Karpas-422 (cell line): Measurements from ENCODE around the gene MAMDC2. TPM values are rescaled to one million over a fixed set of nuclear protein-coding genes. Genes with fewer than 3 reads are reported as not detected.

Experiments used
- DNase-seq: peaks from one replicate; pipeline ENCODE4 v3.0.0-alpha.2; 2015
- H2AFZ ChIP-seq: fragments of 200-600 bp; sonication (generic); 2 replicates; pipeline ENCODE4 v1.6.1; 2014; ENCODE audit warnings: antibody characterized with exemption, low read length, mixed read lengths
- H3K27ac ChIP-seq: fragments of 200-600 bp; sonication (generic); 2 replicates; pipeline ENCODE4 v1.5.1; 2014; ENCODE audit warnings: mild to moderate bottlenecking, low read length, moderate library complexity
- H3K27me3 ChIP-seq: fragments of 200-600 bp; sonication (generic); 2 replicates; pipeline ENCODE4 v1.6.1; 2014; ENCODE audit warnings: low read length, mixed read lengths
- H3K36me3 ChIP-seq: fragments of 200-600 bp; sonication (generic); 2 replicates; pipeline ENCODE4 v1.6.1; 2014; ENCODE audit warnings: low read length, mixed read lengths; ENCODE audit not compliant: insufficient read depth
- H3K4me1 ChIP-seq: fragments of 200-600 bp; sonication (generic); 2 replicates; pipeline ENCODE4 v1.6.1; 2014; ENCODE audit warnings: mild to moderate bottlenecking, low read length, mixed read lengths
- H3K4me2 ChIP-seq: fragments of 200-600 bp; sonication (generic); 2 replicates; pipeline ENCODE4 v1.6.1; 2014; ENCODE audit warnings: low read length, low read depth, mild to moderate bottlenecking; ENCODE audit not compliant: poor library complexity, severe bottlenecking
- H3K4me3 ChIP-seq: fragments of 200-600 bp; sonication (generic); 2 replicates; pipeline ENCODE4 v1.5.1; 2014; ENCODE audit warnings: mild to moderate bottlenecking, antibody characterized with exemption, low read length, mixed read lengths
- H3K79me2 ChIP-seq: fragments of 200-600 bp; sonication (generic); 2 replicates; pipeline ENCODE4 v1.6.1; 2014; ENCODE audit warnings: mild to moderate bottlenecking, low read length, mixed read lengths
- H3K9ac ChIP-seq: fragments of 200-600 bp; sonication (generic); 2 replicates; pipeline ENCODE4 v1.6.0; 2014; ENCODE audit warnings: low read length
- H3K9me2 ChIP-seq: fragments of 200-600 bp; sonication (generic), shearing (Covaris generic); replicated peaks from 2 replicates; pipeline ENCODE4 v1.6.0; 2014; ENCODE audit warnings: mild to moderate bottlenecking, low read length, moderate library complexity; ENCODE audit not compliant: insufficient read depth
- H3K9me3 ChIP-seq: fragments of 300-700, 200-600 bp; sonication (generic); 2 replicates; pipeline ENCODE4 v1.6.1; 2014; ENCODE audit warnings: low read length, mixed read lengths
- H4K20me1 ChIP-seq: fragments of 200-600 bp; sonication (generic); 2 replicates; pipeline ENCODE4 v1.6.1; 2014; ENCODE audit warnings: mild to moderate bottlenecking, antibody characterized with exemption, low read length, low read depth; ENCODE audit not compliant: insufficient read depth
- total RNA-seq: library from RNA; depleted of rRNA; stranded (reverse); fragments of >200 nt; shearing (Covaris generic); gene quantifications from 2 replicates; pipeline ENCODE4 v1.2.3, GENCODE V29; 2014; ENCODE audit warnings: low replicate concordance

MAMDC2 gene
- total RNA-seq, 1 experiment from 2014 or later: not detected

DNA sequence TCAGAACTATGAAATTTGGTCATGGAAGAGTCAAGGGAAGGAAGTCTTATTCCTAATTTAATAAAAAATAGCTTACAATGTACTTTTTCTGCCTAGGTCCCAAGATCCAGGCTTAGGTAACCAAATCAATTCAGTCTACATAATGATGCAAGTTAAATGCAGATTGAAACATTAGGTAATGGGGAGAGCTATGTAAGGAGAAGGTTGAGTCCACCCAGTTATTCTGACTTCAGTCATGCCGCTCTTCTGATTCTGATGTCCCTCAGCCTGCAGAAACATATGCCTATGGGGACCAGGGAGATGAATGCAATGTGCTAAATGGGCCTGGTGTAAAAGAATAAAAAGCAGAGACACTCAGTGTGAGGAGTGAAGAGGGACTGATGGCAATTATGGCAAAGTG is 63.9 kb downstream of the MAMDC2 start:
- Histone ChIP-seq H3K4me2 (no peak overlapping the region), H3K27ac (no peak overlapping the region), H3K4me3 (no peak overlapping the region), H3K4me1 (no peaks in the 10 kb centered on the region), H3K27me3 (no peaks in the 10 kb centered on the region), H3K79me2 (no peaks in the 10 kb centered on the region), H3K9me2 (no peaks in the 10 kb centered on the region), H4K20me1 (no peaks in the 10 kb centered on the region), H3K36me3 (no peaks in the 10 kb centered on the region), H3K9ac (no peak overlapping the region), H2AFZ (no peak overlapping the region), H3K9me3 (no peaks in the 10 kb centered on the region)
- DNase-seq: no peak

DNA sequence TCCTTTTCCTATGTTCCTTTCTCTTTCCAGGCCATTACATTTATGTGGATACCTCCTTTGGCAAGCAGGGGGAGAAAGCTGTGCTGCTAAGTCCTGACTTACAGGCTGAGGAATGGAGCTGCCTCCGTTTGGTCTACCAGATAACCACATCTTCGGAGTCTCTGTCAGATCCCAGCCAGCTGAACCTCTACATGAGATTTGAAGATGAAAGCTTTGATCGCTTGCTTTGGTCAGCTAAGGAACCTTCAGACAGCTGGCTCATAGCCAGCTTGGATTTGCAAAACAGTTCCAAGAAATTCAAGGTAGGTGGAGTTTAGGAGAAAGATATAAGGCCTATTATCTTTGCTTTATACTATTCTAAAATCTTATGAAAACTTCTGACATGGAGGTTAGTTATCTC is 64.5 kb downstream of the MAMDC2 start:
- no peak overlapping the region for H3K4me3 ChIP-seq
- no peaks in the 10 kb centered on the region for H3K4me1 ChIP-seq
- H3K36me3 ChIP-seq: no peaks in the 10 kb centered on the region
- no peaks in the 10 kb centered on the region for H3K27me3 ChIP-seq
- H2AFZ ChIP-seq: no peak overlapping the region
- DNase-seq: no peak
- no peaks in the 10 kb centered on the region for H4K20me1 ChIP-seq
- no peak overlapping the region for H3K9ac ChIP-seq
- no peak overlapping the region for H3K4me2 ChIP-seq
- no peaks in the 10 kb centered on the region for H3K9me3 ChIP-seq
- H3K27ac ChIP-seq: no peak overlapping the region
- no peaks in the 10 kb centered on the region for H3K9me2 ChIP-seq
- H3K79me2 ChIP-seq: no peaks in the 10 kb centered on the region

DNA sequence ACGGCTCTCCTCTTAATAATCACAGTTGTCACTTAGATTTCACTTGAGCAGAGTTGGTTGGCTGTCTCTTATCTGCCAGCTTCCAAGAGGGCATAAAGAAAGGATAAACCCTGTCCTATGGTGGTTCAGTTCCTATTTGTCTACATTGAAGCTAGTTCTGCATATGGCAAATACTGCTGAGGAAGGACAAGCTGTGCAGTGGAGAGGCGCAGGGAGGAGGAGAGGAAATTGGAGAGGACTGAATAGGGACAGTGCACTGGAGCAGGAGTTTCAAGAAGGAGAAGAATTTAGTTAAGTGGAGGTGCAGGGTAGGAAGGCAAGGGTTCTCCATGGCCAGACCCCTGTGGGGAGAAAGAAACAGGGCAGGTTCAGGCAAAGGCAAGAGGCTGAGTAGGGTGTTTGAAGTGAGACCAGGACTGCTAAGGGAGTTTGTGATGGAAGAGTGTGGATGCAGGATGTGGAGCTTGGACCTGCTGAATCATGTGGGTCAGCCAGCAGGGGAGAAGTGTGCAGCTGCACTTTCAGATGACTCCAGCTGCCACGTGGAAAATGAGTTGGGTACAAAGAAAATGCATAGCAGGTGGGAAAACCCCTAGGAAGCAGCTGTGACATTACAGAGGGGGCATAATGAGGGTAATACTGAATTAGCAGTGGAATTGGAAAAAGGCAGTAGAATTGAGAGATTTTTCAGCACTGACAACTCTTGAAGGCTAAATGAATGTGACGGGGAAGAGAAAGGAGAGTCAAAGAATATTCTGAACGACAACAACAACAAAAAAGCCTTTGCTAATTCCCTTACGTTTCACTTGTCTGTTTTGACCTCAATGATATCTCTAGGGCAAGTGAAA is 66.8 kb downstream of the MAMDC2 start:
- no peaks in the 10 kb centered on the region for H4K20me1 ChIP-seq

DNA sequence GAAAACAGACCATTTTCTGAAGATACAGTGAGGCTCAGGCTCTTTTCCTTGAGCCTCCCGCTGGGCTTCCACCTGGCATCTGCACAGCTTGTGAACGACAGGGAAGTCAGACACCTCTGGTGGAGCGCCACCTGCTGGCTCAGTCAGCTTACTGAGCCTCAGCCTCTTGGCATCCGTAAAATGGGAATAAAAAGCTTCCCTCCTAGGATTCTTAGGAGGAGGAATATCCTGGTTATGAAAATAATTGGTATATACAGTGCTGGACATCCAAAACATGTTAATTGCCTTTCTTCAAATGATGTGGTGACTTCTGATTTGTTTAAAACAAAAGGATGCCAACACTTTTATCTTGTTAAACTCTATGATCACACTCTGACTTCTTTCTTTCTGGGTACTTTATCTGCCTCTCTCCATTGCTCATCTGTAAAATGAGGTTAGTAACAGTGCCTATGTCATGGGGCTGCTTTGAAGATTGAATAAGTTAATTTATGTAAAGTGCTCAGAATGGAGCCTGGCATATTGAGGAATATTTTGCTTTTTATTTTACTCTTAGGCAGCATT is 67.5 kb downstream of the MAMDC2 start:
- no peak overlapping the region for H3K27ac ChIP-seq
- H3K9me2 ChIP-seq: no peaks in the 10 kb centered on the region
- DNase-seq: peak; percentile 74
- no peaks in the 10 kb centered on the region for H4K20me1 ChIP-seq
- no peaks in the 10 kb centered on the region for H3K9me3 ChIP-seq
- no peaks in the 10 kb centered on the region for H3K4me1 ChIP-seq
- H2AFZ ChIP-seq: no peak overlapping the region
- no peak overlapping the region for H3K4me2 ChIP-seq
- no peak overlapping the region for H3K4me3 ChIP-seq
- no peaks in the 10 kb centered on the region for H3K36me3 ChIP-seq
- H3K27me3 ChIP-seq: no peaks in the 10 kb centered on the region
- no peaks in the 10 kb centered on the region for H3K79me2 ChIP-seq
- H3K9ac ChIP-seq: no peak overlapping the region

More for the DNA sequence above, 66.8 kb downstream of the MAMDC2 start:
- Histone ChIP-seq H3K36me3 (no peaks in the 10 kb centered on the region), H2AFZ (no peak overlapping the region), H3K4me1 (no peaks in the 10 kb centered on the region), H3K9me3 (no peaks in the 10 kb centered on the region), H3K27me3 (no peaks in the 10 kb centered on the region), H3K79me2 (no peaks in the 10 kb centered on the region), H3K4me3 (no peak overlapping the region), H3K27ac (no peak overlapping the region), H3K9ac (no peak overlapping the region), H3K9me2 (no peaks in the 10 kb centered on the region), H3K4me2 (no peak overlapping the region)
- no peak for DNase-seq

DNA sequence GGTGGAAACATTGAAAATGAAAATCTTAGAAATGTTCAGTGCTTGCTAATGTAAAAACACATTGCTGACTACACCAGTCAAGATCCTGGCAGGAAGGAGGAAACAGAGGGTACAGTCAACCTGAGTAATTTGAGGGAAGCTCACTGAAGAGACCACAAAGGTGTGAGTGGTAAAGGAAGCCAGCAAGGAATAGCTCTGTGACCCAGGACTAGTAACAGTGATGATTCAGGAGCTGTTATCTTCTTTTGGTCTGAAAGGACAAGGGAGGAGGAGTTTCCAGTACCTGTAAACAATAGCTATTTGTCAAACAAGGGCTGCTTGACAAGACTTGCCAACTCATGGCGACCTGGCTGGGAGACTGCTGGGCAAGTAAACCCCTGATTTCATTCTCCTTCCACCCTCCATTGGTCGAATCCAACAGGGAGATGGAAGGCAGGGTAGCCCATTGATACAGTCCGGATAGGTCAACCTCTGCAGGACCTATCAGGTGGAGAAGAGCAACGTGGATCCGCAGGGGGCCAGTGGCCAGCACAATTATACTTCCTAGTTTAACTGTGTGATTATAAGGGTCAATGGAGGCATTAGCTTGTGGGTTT is 68.1 kb downstream of the MAMDC2 start:
- no peak for DNase-seq
- Histone ChIP-seq H3K9ac (no peak overlapping the region), H3K4me3 (no peak overlapping the region), H3K9me2 (no peaks in the 10 kb centered on the region), H3K27ac (no peak overlapping the region), H3K79me2 (no peaks in the 10 kb centered on the region), H3K27me3 (no peaks in the 10 kb centered on the region), H4K20me1 (no peaks in the 10 kb centered on the region), H3K4me2 (no peak overlapping the region), H3K36me3 (no peaks in the 10 kb centered on the region), H3K9me3 (no peaks in the 10 kb centered on the region), H3K4me1 (no peaks in the 10 kb centered on the region), H2AFZ (no peak overlapping the region)

DNA sequence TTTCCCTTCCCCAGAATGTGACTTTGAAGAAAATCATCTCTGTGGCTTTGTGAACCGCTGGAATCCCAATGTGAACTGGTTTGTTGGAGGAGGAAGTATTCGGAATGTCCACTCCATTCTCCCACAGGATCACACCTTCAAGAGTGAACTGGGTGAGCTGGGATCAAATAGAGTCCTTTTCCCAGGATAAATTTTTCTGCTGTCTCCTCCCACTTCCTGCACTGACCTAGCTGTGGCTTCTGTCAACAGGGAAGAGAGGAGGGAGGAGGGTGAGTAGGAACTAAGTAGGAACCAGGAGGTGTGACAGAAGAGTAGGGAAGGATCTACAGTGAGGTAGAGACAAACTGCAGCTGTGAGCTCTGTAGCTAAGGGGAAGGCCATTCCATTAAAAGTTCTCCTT is 69.3 kb downstream of the MAMDC2 start:
- Histone ChIP-seq H3K79me2 (no peaks in the 10 kb centered on the region), H2AFZ (no peak overlapping the region), H3K36me3 (no peaks in the 10 kb centered on the region), H4K20me1 (no peaks in the 10 kb centered on the region), H3K4me3 (no peak overlapping the region), H3K4me1 (no peaks in the 10 kb centered on the region), H3K27me3 (no peaks in the 10 kb centered on the region), H3K9ac (no peak overlapping the region), H3K9me2 (no peaks in the 10 kb centered on the region), H3K27ac (no peak overlapping the region), H3K4me2 (no peak overlapping the region), H3K9me3 (no peaks in the 10 kb centered on the region)
- no peak for DNase-seq

DNA sequence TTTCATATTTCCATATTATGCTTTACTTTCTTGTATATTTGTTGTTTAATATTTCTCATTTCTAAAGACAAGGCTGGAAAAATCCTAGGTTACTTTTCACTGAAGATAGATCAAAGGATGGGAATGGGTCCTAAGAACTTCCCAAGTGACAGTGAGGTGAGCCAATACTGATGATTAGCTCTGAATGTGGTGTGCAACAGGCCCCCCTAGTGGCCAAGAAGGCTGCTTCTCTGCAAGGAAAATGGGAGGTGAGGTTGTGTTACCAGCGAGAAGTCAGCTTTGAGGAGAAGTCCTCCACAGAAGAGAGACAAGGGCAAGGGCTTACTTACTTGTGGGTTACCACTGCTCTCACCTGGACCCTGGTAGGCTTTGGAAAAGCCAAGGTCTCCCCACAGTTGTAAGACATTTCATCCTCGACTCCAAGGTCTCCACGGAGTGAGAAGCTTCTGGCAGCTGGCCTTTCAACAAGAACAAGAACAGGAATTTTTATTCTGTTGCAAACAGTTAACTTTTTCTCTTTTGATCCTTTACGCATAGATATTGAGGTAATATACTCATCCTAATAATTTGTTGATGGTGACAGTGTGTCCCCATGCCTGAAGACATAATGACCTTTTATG is 69.9 kb downstream of the MAMDC2 start:
- Histone ChIP-seq H3K27ac (no peak overlapping the region), H3K4me3 (no peak overlapping the region), H3K9ac (no peak overlapping the region), H2AFZ (no peak overlapping the region), H3K79me2 (no peaks in the 10 kb centered on the region), H3K36me3 (no peaks in the 10 kb centered on the region), H3K9me3 (no peaks in the 10 kb centered on the region), H4K20me1 (no peaks in the 10 kb centered on the region), H3K9me2 (no peaks in the 10 kb centered on the region), H3K4me2 (no peak overlapping the region), H3K4me1 (no peaks in the 10 kb centered on the region), H3K27me3 (no peaks in the 10 kb centered on the region)
- peak; percentile 79 for DNase-seq

DNA sequence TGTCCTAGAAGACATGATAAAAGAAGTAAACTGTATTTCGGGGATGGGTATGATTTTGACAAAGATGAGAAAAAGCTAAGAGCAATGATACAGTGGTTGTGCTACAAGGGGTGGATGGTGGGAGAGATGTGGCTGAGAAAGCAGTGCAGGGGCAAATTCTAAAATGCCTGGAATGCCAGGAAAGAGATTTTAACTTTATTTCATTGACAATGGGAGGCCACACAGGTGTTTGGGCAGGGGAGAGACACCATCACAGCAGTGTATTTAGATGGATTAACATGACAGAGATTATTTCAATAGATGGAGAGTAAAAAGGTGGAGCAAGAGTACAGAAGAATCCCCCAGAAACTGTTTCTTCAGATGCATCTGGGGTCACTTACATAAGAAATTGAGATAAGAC is 71.2 kb downstream of the MAMDC2 start:
- no peak overlapping the region for H2AFZ ChIP-seq
- no peaks in the 10 kb centered on the region for H3K4me1 ChIP-seq
- no peaks in the 10 kb centered on the region for H4K20me1 ChIP-seq
- no peak overlapping the region for H3K27ac ChIP-seq
- no peaks in the 10 kb centered on the region for H3K27me3 ChIP-seq
- H3K4me3 ChIP-seq: no peak overlapping the region
- no peaks in the 10 kb centered on the region for H3K9me3 ChIP-seq
- H3K4me2 ChIP-seq: no peak overlapping the region
- H3K36me3 ChIP-seq: no peaks in the 10 kb centered on the region
- H3K9ac ChIP-seq: no peak overlapping the region
- DNase-seq: no peak
- H3K9me2 ChIP-seq: no peaks in the 10 kb centered on the region
- no peaks in the 10 kb centered on the region for H3K79me2 ChIP-seq
